ENCODE measurements around the gene CABP4. TPM values are rescaled to one million over a fixed set of nuclear protein-coding genes. Genes with fewer than 3 reads are reported as not detected.
A peak's percentile ranks its signal among the peaks of the same experiment; 100 is the strongest.

Gene CABP4
- total RNA-seq, 1 donor from 2014 or later, result 3.2 TPM

DNA sequence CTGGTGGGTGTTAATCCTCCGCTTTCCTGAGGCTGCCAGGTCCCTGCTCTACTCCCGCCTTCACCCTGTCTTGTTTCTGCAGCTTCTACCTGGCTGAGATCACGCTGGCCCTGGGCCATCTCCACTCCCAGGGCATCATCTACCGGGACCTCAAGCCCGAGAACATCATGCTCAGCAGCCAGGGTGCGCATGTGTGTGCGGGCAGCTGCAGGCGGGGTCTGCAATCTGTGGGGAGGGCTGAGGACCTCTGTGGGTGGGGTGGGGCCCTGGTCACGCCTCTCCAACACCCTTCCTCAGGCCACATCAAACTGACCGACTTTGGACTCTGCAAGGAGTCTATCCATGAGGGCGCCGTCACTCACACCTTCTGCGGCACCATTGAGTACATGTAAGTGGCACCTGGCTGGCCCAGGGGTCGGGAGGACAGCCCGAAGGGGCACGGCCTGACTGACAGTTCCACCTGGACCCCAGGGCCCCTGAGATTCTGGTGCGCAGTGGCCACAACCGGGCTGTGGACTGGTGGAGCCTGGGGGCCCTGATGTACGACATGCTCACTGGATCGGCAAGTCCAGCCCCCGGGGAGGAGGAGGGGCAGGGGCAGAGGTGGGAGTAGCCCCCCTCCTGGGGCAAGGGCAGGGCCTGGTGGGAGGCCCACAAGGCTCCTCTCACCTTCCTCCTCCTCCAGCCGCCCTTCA lies 22.4 kb upstream of the CABP4 start:
- peaks cover 11% of the 10 kb centered on the region for H3K4me1 ChIP-seq
- DNase-seq, result no peak
- no peak overlapping the region for H3K4me3 ChIP-seq
- H3K9me3 ChIP-seq, result no peaks in the 10 kb centered on the region
- intact Hi-C loops (cut with DNase I), result no loop called here
- peak overlapping the region; percentile 3 for H3K27ac ChIP-seq
- no peaks in the 10 kb centered on the region for H3K27me3 ChIP-seq
- TF ChIP-seq, protein P1, sequence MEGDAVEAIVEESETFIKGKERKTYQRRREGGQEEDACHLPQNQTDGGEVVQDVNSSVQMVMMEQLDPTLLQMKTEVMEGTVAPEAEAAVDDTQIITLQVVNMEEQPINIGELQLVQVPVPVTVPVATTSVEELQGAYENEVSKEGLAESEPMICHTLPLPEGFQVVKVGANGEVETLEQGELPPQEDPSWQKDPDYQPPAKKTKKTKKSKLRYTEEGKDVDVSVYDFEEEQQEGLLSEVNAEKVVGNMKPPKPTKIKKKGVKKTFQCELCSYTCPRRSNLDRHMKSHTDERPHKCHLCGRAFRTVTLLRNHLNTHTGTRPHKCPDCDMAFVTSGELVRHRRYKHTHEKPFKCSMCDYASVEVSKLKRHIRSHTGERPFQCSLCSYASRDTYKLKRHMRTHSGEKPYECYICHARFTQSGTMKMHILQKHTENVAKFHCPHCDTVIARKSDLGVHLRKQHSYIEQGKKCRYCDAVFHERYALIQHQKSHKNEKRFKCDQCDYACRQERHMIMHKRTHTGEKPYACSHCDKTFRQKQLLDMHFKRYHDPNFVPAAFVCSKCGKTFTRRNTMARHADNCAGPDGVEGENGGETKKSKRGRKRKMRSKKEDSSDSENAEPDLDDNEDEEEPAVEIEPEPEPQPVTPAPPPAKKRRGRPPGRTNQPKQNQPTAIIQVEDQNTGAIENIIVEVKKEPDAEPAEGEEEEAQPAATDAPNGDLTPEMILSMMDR (IDR thresholded peaks at IDR 0.05), result no peak
- H3K36me3 ChIP-seq, result peaks cover 57% of the 10 kb centered on the region
- no peak for ATAC-seq

GRCh38 chr11:67433536-67434394 lies 21.4 kb upstream of the CABP4 start:
- TF ChIP-seq, protein P1 (IDR thresholded peaks at IDR 0.05), result no peak
- Histone ChIP-seq H3K4me1 (peaks cover 11% of the 10 kb centered on the region), H3K27me3 (no peaks in the 10 kb centered on the region), H3K36me3 (peaks cover 61% of the 10 kb centered on the region), H3K27ac (peak overlapping the region; percentile 3), H3K4me3 (no peak overlapping the region), H3K9me3 (no peaks in the 10 kb centered on the region)
- intact Hi-C loops (cut with DNase I), result no loop called here
- DNase-seq, result no peak
- no peak for ATAC-seq

DNA sequence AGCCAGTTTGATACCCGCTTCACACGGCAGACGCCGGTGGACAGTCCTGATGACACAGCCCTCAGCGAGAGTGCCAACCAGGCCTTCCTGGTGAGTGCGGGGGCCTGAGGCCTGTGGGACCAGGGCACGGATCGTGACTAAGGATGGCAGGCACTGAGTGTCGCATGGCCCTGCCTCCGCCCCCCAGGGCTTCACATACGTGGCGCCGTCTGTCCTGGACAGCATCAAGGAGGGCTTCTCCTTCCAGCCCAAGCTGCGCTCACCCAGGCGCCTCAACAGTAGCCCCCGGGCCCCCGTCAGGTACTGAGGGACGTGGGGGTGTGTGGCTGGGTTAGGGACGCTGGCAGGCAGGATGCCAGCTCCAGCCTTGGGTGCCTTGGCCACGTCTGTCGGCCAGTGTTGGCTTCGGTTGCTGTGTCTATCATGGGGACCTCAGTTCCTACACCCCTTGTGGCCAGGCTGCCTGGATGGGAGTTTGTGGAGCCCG lies 20.7 kb upstream of the CABP4 start:
- Histone ChIP-seq H3K27me3 (no peaks in the 10 kb centered on the region), H3K9me3 (no peaks in the 10 kb centered on the region), H3K27ac (no peak overlapping the region), H3K4me1 (peaks cover 6% of the 10 kb centered on the region), H3K36me3 (peaks cover 61% of the 10 kb centered on the region), H3K4me3 (no peak overlapping the region)
- no peak for DNase-seq
- TF ChIP-seq, protein P1 (IDR thresholded peaks at IDR 0.05), result no peak
- ATAC-seq, result no peak
- intact Hi-C loops (cut with DNase I), result no loop called here

DNA sequence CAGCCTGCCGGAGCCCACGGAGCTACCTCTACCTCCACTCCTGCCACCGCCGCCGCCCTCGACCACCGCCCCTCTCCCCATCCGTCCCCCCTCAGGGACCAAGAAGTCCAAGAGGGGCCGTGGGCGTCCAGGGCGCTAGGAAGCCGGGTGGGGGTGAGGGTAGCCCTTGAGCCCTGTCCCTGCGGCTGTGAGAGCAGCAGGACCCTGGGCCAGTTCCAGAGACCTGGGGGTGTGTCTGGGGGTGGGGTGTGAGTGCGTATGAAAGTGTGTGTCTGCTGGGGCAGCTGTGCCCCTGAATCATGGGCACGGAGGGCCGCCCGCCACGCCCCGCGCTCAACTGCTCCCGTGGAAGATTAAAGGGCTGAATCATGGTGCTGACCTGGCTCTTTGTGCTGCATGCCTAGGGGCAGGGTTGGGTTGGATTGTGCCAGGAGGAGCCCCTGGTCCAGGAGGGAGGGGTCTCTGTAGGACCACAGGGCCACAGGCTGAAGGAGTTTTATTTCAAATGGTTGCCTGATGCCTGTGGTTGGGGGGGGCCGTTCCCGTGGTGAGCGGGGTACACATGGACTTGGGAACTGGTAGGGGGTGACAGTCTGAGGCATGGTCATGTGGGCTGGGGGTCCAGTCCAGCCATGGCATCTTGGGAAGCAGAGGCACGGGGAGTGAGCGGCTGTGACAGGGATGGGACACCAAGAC lies 20.0 kb upstream of the CABP4 start:
- H3K4me1 ChIP-seq, result peaks cover 3% of the 10 kb centered on the region
- H3K36me3 ChIP-seq, result peaks cover 61% of the 10 kb centered on the region
- TF ChIP-seq, protein P1 (IDR thresholded peaks at IDR 0.05), result no peak
- H3K4me3 ChIP-seq, result no peak overlapping the region
- H3K9me3 ChIP-seq, result no peaks in the 10 kb centered on the region
- no peak overlapping the region for H3K27ac ChIP-seq
- ATAC-seq (no peak), DNase-seq (no peak)
- no peaks in the 10 kb centered on the region for H3K27me3 ChIP-seq
- intact Hi-C loops (cut with DNase I), result no loop called here

GRCh38 chr11:67435727-67436458 lies 19.3 kb upstream of the CABP4 start:
- Histone ChIP-seq H3K4me1 (peaks cover 3% of the 10 kb centered on the region), H3K9me3 (no peaks in the 10 kb centered on the region), H3K36me3 (peaks cover 58% of the 10 kb centered on the region), H3K27me3 (no peaks in the 10 kb centered on the region), H3K4me3 (peak overlapping the region; percentile 40), H3K27ac (no peak overlapping the region)
- intact Hi-C loops (cut with DNase I), result no loop called here
- ATAC-seq (no peak), DNase-seq (no peak)
- TF ChIP-seq, protein P1 (IDR thresholded peaks at IDR 0.05), result no peak
